Measurements from ENCODE around the gene ZPBP. TPM values are rescaled to one million over a fixed set of nuclear protein-coding genes. Genes with fewer than 3 reads are reported as not detected.
"Not testable (repeated sequence)": the region's sequence is repeated elsewhere in the genome, so short reads cannot be mapped to it uniquely, and the experiment has no call there.

ZPBP gene
- total and polyA plus RNA-seq, 12 donors, result 0.72 TPM; not detected in 11

GRCh38 chr7:50056131-50056530, 36.9 kb downstream of the ZPBP start:
- H3K9me3 ChIP-seq (replicated peaks in 1 of 3), result no peaks in the 10 kb centered on the region
- 62 to 78% (median 74%) methylated on average over 1 of the region's 1 CpG for WGBS, 4 donors
- H3K4me1 ChIP-seq (replicated peaks in 1 of 2), result no peaks in the 10 kb centered on the region
- H3K36me3 ChIP-seq (replicated peaks in 1 of 2), result no peaks in the 10 kb centered on the region
- H3K27me3 ChIP-seq, result no peaks in the 10 kb centered on the region
- intact Hi-C loops (cut with DNase I), result no loop called here
- no peak for DNase-seq
- H3K4me3 ChIP-seq, result no peak overlapping the region
- TF ChIP-seq CTCF (IDR thresholded peaks at IDR 0.05) (no peak), POLR2A (IDR thresholded peaks at IDR 0.05) (no peak)
- H3K27ac ChIP-seq, result no peak overlapping the region

- no peak for DNase-seq
- TF ChIP-seq POLR2A (IDR thresholded peaks at IDR 0.05), result no peak
- TF ChIP-seq CTCF (IDR thresholded peaks at IDR 0.05), result no peak
- Histone ChIP-seq H3K4me1 (replicated peaks in 1 of 2) (no peaks in the 10 kb centered on the region), H3K9me3 (replicated peaks in 1 of 3) (no peaks in the 10 kb centered on the region), H3K27me3 (no peaks in the 10 kb centered on the region), H3K36me3 (replicated peaks in 1 of 2) (no peaks in the 10 kb centered on the region), H3K27ac (no peak overlapping the region), H3K4me3 (no peak overlapping the region)
- WGBS, 4 donors, result 68 to 86% (median 74%) methylated on average over 5 of the region's 5 CpGs
- intact Hi-C loops (cut with DNase I), result no loop called here
These were observed 45.3 kb downstream of the ZPBP start for GRCh38 chr7:50047716-50048115.

- intact Hi-C loops (cut with DNase I); H3K9me3 ChIP-seq (replicated peaks in 1 of 3); H3K36me3 ChIP-seq (replicated peaks in 1 of 2); DNase-seq; H3K4me3 ChIP-seq; H3K4me1 ChIP-seq (replicated peaks in 1 of 2); H3K27me3 ChIP-seq; H3K27ac ChIP-seq: not testable (repeated sequence)
- 74 to 88% (median 83%) methylated on average over 1 to 6 of the region's 6 CpGs for WGBS, 4 donors
These were observed 51.9 kb downstream of the ZPBP start for GRCh38 chr7:50041165-50041564.

GRCh38 chr7:50037086-50037485, 56.0 kb downstream of the ZPBP start:
- Histone ChIP-seq H3K9me3 (replicated peaks in 1 of 3) (no peaks in the 10 kb centered on the region), H3K4me3 (no peak overlapping the region), H3K27ac (no peak overlapping the region), H3K36me3 (replicated peaks in 1 of 2) (no peaks in the 10 kb centered on the region), H3K27me3 (no peaks in the 10 kb centered on the region), H3K4me1 (replicated peaks in 1 of 2) (no peaks in the 10 kb centered on the region)
- intact Hi-C loops (cut with DNase I), result no loop called here
- no peak for DNase-seq
- TF ChIP-seq CTCF (IDR thresholded peaks at IDR 0.05) (no peak), POLR2A (IDR thresholded peaks at IDR 0.05) (no peak)
- 58 to 69% (median 61%) methylated on average over 2 of the region's 2 CpGs for WGBS, 4 donors

GRCh38 chr7:50022991-50023390, 70.1 kb downstream of the ZPBP start:
- Histone ChIP-seq H3K27ac (no peak overlapping the region), H3K4me3 (no peak overlapping the region), H3K36me3 (replicated peaks in 1 of 2) (no peaks in the 10 kb centered on the region), H3K27me3 (no peaks in the 10 kb centered on the region), H3K9me3 (replicated peaks in 1 of 3) (no peaks in the 10 kb centered on the region), H3K4me1 (replicated peaks in 1 of 2) (no peaks in the 10 kb centered on the region)
- no peak for DNase-seq
- WGBS, 4 donors, result 73 to 90% (median 80%) methylated on average over 4 of the region's 4 CpGs
- intact Hi-C loops (cut with DNase I), result no loop called here
- TF ChIP-seq POLR2A (IDR thresholded peaks at IDR 0.05), result no peak
- TF ChIP-seq CTCF (IDR thresholded peaks at IDR 0.05), result no peak
